Motor neuron (in vitro differentiated cells): Measurements from ENCODE around the gene CTIF. TPM values are rescaled to one million over a fixed set of nuclear protein-coding genes. Genes with fewer than 3 reads are reported as not detected.

Source experiments
- ATAC-seq, 8 experiments: fragments of 200-7000 bp; cut with Tn5 transposase; replicated peaks in 6 of 8; 2 replicates each; pipeline ENCODE4 v1.8.0; 2021; ENCODE audit warnings: mild to moderate bottlenecking in 8 of 8, moderate library complexity in 8 of 8
- H3K27ac ChIP-seq, 2 donors: fragments of 250-450 bp; sonication (Bioruptor Pico); 2 replicates each; pipeline ENCODE4 v1.9.0; 2021; ENCODE audit warnings: antibody characterized with exemption in 2 of 2, mild to moderate bottlenecking in 2 of 2, moderate library complexity in 1 of 2
- H3K4me1 ChIP-seq, 2 donors: fragments of 250-450 bp; sonication (Bioruptor Pico); replicated peaks in 1 of 2; 2 replicates each; pipeline ENCODE4 v1.6.1; 2021; ENCODE audit warnings: antibody characterized with exemption in 2 of 2, mild to moderate bottlenecking in 2 of 2, moderate library complexity in 1 of 2
- H3K4me3 ChIP-seq, 5 donors: fragments of 250-450 bp; sonication (Bioruptor Pico); 2 replicates each; pipeline ENCODE4 v1.9.0; 2021; ENCODE audit warnings: antibody characterized with exemption in 5 of 5, mild to moderate bottlenecking in 5 of 5, moderate library complexity in 4 of 5
- WGBS, 10 experiments: fragments of 450-650 bp; shearing (Covaris generic); methylation state at CpG; one replicate each; pipeline ENCODE4 v1.0.0; 2022; 5-methylcytosine and 5-hydroxymethylcytosine counted together
- in situ Hi-C, 9 experiments: fragments of 400-800 bp; cut with MboI; loops; one replicate each; pipeline ENCODE4 v1.15.0; 2021; ENCODE audit warnings: low sequenced_read_pairs in 9 of 9, low pct_unique_long_range_greater_than_20kb in 2 of 9; ENCODE audit not compliant: unreplicated experiment in 9 of 9
- total RNA-seq, 8 experiments: library from RNA; unstranded; fragments of 300-600 nt; gene quantifications; 2 replicates each; pipeline versions ENCODE4 v1.2.3 to v1.2.4, GENCODE V29; 2022

The CTIF gene
- total RNA-seq, 8 experiments from 2014 or later, result 17.8 to 85.9 (median 59.8) TPM

DNA sequence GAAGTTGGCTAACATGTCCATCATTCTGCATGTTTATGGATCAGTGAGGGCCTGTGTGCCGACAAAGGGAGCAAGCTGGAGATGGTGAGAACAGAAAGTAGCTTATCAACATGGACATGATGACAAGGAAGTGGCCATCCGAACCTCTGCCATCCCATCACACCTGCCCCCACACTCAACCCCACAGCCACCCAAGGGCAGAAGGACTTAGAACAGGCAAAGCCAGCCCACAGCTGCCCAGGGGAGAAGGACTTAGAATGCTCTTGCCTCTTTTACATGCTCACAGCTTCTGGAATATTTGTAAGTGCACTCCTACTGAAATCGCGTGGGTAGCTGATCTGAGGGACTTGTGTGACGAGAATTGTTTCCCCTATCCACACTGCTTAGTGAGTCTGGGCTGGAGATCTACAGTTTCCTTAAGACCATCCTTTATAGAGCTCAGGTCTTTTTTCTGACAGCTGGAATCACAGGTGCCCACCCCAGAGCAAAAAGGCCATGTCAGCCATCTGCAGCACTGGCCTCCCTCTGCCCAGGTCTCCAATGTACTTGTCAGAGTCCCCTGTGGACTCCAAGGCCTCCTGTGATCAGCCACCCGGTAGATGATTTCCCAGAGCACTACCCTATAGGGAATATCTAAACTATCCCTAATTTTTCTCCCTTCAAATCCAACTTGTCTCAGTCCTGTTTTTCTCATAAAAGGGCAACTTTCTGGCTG lies 257.8 kb downstream of the CTIF start:
- 92 to 100% (median 100%) methylated on average over 1 to 5 of the region's 6 CpGs; no CpG with 5 or more reads in 2 of the 10 experiments for WGBS, 10 experiments
- Histone ChIP-seq H3K4me3 (no peak overlapping the region), H3K27ac (no peak overlapping the region), H3K4me1 (peaks cover 13 to 15% of the 10 kb centered on the region in 2 donors)
- ATAC-seq, result no peak
- in situ Hi-C loops, result no loop called here

- peak in 1 of 8 experiments; percentile 47 for ATAC-seq
- WGBS, 10 experiments, result 69 to 93% (median 90%) methylated on average over 2 to 7 of the region's 9 CpGs; no CpG with 5 or more reads in 5 of the 10 experiments
- H3K27ac ChIP-seq, result no peak overlapping the region
- H3K4me1 ChIP-seq, result peaks cover 14 to 16% of the 10 kb centered on the region in 2 donors
- in situ Hi-C loops, result no loop called here
- H3K4me3 ChIP-seq, result no peak overlapping the region
These were observed 259.0 kb downstream of the CTIF start for GRCh38 chr18:48797841-48798255.

GRCh38 chr18:48798334-48799245 lies 259.8 kb downstream of the CTIF start:
- ATAC-seq, result no peak
- Histone ChIP-seq H3K27ac (no peak overlapping the region), H3K4me3 (no peak overlapping the region), H3K4me1 (peaks cover 14 to 16% of the 10 kb centered on the region in 2 donors)
- WGBS, 10 experiments, result 60 to 100% (median 96%) methylated on average over 1 to 11 of the region's 17 CpGs; no CpG with 5 or more reads in 4 of the 10 experiments
- in situ Hi-C loops, result no loop called here

- Histone ChIP-seq H3K27ac (no peak overlapping the region), H3K4me3 (no peak overlapping the region), H3K4me1 (peaks cover 13 to 16% of the 10 kb centered on the region in 2 donors)
- ATAC-seq, result no peak
- in situ Hi-C loops, result no loop called here
- 79 to 100% (median 91%) methylated on average over 2 to 5 of the region's 8 CpGs; no CpG with 5 or more reads in 4 of the 10 experiments for WGBS, 10 experiments
These were observed 261.0 kb downstream of the CTIF start for GRCh38 chr18:48799724-48800315.

DNA sequence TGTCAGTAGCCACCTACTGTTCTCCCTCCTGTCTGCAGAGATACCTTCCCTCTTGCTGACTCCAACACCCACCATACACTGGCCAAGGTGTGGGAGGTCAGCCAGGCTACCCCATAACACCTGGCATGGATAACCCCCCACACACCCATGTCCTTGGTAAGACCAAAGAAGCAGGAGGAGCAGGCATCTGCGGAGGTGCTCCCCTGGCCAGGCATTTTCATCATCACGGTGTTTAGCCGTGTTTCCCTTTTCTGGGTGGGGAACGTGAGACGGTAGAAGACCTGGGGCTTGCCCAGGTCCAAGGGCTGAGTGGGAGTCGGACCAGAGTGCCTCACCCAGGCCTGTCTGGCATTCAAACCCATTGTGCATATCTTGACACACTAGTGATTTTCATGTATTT lies 261.6 kb downstream of the CTIF start:
- Histone ChIP-seq H3K4me1 (peaks cover 13 to 16% of the 10 kb centered on the region in 2 donors), H3K4me3 (no peak overlapping the region), H3K27ac (no peak overlapping the region)
- 80 to 100% (median 94%) methylated on average over 1 to 3 of the region's 6 CpGs; no CpG with 5 or more reads in 7 of the 10 experiments for WGBS, 10 experiments
- in situ Hi-C loops, result no loop called here
- ATAC-seq, result no peak

DNA sequence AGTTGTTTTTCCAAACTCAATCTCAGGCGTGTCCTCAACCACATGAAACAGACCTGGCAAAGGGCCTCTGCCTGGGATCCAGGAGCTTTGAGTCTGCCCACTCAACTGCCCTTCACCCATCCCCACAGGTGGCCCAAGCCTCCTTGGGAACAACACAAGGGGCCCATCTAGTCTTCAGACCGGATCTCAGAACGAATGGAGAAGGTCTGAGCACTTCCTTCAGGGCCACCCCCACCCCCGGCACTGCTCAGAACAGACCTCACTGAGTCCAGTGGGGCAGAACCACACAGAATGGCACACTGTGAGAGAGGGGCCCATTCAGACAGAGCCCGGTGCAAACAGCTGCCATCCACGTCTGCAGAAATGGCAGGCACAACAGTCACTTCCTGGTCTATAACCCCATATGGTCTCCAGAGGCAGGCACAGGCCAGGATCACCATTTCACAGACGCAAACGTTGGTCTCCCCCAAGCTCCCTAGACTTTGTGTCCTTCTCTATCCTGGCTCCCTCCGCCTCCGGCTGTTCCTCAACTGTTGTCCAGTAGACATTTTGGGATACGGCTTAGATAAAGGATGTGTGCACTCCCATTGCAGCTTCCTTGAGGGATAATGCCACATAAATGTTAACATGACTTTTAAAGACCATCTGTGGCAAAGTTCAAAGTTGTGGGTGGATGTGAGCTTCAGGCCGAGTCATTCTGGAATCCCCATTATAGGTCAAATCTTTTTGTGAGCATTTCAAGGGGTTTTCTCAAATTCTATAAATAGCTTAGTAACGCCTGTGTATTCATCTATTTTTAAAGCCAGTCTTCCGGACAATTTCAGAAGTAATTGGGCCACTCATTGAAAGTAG lies 262.3 kb downstream of the CTIF start:
- in situ Hi-C loops, result no loop called here
- H3K4me3 ChIP-seq, result no peak overlapping the region
- no peak overlapping the region for H3K27ac ChIP-seq
- no peak for ATAC-seq
- H3K4me1 ChIP-seq, result peaks cover 13 to 16% of the 10 kb centered on the region in 2 donors
- 71 to 100% (median 87%) methylated on average over 1 to 8 of the region's 14 CpGs for WGBS, 10 experiments

- in situ Hi-C loops, result no loop called here
- no peak overlapping the region for H3K4me3 ChIP-seq
- ATAC-seq, result no peak
- WGBS, 10 experiments, result 60 to 100% (median 87%) methylated on average over 1 to 5 of the region's 7 CpGs; no CpG with 5 or more reads in 1 of the 10 experiments
- peaks cover 13 to 16% of the 10 kb centered on the region in 2 donors for H3K4me1 ChIP-seq
- peak overlapping the region; percentile 46 to 66 for H3K27ac ChIP-seq
These were observed 263.1 kb downstream of the CTIF start for GRCh38 chr18:48801728-48802542.

DNA sequence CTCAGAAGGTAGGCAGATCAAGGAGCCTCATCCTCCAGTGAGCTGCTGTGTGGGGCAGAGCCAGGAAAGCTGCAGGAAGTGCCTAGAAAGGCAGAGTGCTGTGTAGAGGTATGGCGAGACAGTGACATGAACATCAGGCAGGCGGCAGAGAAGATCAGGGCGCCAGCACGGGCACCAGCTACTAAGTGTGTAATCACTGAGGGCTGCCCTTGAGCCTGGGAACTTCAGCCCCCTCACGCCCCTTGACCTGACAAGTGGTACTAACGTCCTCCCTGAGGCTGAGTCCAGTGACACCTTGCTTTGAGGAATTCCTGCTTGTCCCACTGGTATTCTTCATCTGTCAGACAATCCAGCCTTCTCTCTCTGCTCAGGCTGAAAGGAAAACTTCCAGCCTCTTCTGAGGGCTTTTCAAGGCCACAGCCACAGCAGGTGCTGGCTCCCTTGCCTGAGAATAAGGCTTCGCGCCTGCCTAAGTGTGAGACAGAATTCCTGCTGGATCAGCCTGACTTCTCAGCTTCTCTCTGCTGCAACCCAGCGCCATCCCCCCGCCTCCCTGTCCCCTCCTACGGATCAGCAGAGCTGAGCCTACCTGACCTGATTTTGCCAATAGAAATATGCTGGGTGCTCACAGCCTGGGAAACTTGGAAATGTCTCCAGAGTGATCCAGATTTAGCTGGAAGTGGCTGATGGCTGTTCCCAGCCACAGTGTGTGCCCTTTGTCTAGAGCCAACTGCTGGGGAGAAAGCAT lies 263.9 kb downstream of the CTIF start:
- WGBS, 10 experiments, result 61 to 93% (median 92%) methylated on average over 2 to 4 of the region's 11 CpGs; no CpG with 5 or more reads in 5 of the 10 experiments
- Histone ChIP-seq H3K27ac (peak overlapping the region; percentile 46 to 66), H3K4me1 (peaks cover 13 to 16% of the 10 kb centered on the region in 2 donors), H3K4me3 (no peak overlapping the region)
- in situ Hi-C loops, result no loop called here
- ATAC-seq, result peak in 5 of 8 experiments; percentile 83 to 95 (median 93)

DNA sequence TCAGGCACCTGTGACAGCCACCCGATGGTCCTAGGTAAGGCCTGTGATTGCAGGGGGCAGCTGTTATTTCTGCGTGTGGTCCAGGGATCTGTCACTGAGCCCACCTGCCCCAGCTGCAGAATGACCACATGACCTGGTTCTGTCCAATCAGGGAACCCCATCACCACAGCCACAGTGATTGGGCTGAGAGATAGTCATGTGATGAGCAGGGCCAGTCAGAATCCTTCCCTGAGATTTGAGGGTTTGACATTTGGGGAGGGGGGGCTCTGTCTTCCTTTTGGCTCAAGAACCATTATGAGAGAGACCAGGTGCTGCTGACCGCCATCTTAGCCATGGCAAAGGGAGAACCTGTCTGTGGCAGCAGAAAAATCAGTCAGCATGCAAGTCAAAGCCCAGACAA lies 264.7 kb downstream of the CTIF start:
- WGBS, 10 experiments, result 83 to 100% (median 94%) methylated on average over 1 to 3 of the region's 3 CpGs; no CpG with 5 or more reads in 5 of the 10 experiments
- peak overlapping the region in 1 of 2 donors; percentile 13 for H3K27ac ChIP-seq

DNA sequence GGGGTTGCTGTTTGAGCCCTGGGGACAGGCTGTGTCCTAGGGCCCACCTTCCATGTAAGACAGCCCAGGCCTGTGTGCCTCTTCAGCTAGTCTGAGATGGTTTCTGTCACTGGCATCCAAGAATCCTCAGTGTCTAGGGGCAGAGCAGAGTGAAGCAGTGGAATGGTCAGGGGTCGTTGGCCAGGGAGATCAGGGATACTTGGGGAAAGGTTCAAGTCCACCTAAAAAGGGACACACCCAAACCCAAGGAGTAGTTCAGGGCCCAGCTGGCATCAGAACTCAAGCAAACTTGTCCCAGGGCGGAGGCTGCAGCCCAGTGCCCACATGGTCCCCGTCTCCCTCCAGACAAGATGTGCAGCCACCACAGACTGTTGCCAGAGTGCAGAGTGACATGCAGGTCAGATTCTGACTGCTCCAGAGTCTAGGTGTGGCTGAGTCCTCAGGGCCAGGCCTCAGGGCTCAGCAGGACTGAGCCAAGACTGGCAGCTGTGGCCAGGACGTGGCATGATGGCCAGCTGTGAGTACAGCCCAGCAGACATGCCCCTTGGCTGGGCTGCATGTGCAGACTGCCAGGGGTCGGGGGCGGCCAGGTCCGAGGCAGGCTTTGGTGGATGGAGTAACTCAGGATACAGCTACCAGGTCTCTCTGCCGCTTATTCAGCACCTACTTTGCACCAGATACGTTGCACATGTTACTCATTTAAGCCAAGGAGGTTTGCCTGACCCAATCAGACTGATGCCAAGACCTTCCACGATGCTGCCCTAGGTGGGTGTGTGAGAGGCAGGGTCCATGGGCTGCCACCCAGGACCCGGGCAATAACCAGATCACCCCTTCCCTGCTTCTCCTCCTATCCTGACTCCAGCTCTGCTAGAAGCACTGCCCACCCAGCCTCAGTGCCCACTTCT lies 265.4 kb downstream of the CTIF start:
- Histone ChIP-seq H3K27ac (peak overlapping the region in 1 of 2 donors; percentile 13), H3K4me3 (no peak overlapping the region), H3K4me1 (peaks cover 16% of the 10 kb centered on the region in 2 donors)
- WGBS, 10 experiments, result 68 to 100% (median 83%) methylated on average over 1 to 4 of the region's 11 CpGs; no CpG with 5 or more reads in 7 of the 10 experiments
- ATAC-seq, result peak in 1 of 8 experiments; percentile 27
- in situ Hi-C loops, result no loop called here

More for the DNA sequence above, 264.7 kb downstream of the CTIF start:
- in situ Hi-C loops, result no loop called here
- Histone ChIP-seq H3K4me3 (no peak overlapping the region), H3K4me1 (peaks cover 16% of the 10 kb centered on the region in 2 donors)
- peak in 4 of 8 experiments; percentile 5 to 31 (median 16) for ATAC-seq
